Inflammatory macrophage treated with lipopolysaccharide for 1 hour (primary cell): ENCODE data around the gene FGF13.

Experiments used
- DNase-seq, 2 donors: peaks; one replicate each; pipeline ENCODE4 v3.0.0-alpha.2; 2020 to 2022

The FGF13 gene

DNA sequence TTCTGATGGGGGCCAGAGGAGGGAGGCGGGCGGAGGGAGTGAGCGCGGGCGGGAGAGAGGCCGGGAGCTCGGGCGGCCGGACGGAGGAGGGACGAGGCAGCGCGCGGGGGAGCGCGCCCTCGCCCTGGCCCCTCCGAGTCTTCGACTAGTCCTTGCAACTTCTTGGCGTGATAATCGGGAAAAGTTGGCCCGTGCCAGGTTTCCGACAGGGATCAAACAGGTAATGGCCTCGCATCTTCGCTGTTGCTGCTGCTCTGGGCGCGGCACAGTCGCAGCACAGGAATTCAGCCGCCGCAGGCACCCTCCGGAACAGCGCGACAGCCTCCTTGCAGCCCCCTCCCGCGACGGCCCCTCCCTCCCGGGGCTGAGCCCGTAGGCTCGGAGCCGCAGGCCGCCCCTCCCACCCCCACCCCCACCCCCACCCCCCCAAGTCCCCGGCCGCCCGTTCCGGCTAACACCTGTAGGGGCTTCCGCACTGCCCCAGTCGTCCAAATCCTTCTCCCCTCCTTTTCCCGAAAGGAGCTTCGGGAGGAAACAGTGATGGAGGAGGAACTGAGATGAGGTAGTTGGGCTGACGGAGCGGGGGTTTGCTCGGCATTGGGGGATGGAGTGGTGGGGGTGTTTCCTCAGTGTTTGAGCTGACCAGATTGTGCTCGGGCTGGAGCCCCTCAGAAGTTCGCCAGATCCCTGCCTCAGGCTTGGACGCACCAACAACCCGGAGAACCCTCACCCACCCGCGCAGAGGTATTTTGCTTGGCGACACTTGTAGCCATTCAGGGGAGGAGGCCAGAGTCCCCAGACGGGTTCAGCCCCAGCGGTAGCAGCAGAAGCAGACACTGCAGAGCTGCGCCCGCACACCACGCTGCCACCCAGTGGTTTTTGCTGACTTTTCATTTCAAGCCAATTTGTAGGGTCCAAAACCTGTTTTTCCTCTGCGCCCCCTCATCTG, at the start of gene FGF13:
Gene FGF13, minus strand, starts transcription at position 319 of the 949 bp plus-strand sequence. CDS start 714 bp downstream, outside the sequence.
- no peak for DNase-seq

DNA sequence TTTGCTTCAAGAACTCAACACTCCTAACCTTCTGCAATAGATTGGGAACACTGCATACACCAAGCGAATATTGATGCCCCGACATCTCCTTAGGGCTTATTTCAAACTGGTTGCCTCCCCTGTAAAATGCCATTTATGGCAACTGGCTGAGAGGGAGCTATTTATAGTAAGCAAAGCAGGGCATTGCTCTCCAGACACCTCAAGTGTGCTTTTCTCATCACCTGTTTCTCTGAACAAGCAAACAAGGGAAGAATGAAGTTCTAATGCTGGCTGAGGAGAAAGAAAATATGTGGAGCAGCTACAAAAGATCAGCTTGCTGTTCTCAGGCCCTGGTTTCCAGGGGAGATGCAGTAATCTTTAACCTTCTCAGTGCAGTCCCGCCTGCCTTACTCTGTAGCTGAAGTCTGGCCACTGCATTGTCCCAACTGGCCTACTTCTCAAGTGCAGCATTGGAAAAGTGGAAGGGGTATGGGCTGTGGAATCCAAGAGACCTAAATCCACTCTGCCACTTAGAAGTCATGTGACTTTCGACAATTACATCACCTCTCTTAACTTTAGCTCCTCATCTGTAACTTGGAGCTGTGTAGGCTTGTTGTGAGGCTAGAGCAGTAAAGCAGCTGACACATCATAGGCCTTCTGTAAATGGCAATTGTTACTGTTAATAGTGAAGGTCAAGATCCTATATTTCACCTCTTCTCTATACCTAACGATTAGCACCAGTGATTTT, 47.9 kb upstream of the FGF13 start:
- no peak for DNase-seq

DNA sequence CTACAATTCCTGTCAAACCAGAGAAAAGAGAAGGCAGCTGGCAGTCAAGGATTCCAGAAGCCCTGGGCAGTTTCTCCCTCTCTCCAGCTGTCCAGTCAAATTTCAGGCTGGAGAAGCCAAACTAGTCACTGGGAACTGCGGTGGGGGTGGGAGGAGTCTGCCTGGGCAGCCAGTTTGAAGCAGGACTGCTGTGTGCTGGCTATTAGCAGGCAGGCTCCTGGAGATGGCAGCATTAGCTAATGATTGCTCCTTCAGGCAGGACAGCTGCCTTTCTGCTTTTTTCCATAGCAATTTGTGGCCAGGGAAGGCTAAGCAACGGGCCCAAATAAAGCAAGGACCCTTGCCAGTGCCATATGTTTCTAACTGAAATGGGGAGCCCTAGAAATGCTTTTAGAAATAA, 44.7 kb upstream of the FGF13 start:
- no peak for DNase-seq

DNA sequence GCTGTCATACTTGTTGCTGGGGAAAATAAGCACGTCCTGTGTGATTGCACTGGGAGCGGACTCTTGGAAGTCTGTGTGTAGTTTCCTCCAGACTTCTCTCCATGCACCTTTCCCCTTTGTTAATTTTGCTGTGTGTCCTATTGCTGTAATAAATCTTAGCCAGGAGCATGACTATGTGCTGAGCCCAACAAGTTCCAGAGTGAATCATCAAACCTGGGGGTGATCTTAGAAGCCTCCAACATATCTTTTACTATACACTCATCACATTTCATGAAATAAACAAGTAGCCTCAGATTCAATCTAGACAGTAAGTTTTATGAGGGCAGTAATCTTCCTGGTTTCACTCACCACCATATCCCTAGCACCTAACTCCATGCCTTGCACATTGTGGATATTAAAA, 43.3 kb upstream of the FGF13 start:
- no peak for DNase-seq

DNA sequence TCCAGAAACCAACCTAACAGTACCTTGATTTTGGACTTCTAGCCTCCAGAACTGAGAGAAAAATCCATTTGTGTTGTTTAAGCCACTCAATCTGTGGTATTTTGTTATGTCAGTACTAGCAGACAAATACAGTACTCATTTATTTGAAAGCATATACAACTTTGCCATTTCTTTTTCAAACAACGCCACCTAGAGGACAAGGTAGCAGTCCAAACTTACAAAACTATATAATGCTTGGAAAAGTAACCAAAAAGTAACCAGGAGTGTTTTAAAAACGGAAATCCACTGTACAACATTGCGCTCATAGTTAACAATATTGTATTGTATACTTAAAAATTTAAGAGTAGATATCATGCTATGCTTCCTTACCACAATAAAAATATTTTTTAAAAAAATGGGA, 37.0 kb upstream of the FGF13 start:
- DNase-seq = no peak

DNA sequence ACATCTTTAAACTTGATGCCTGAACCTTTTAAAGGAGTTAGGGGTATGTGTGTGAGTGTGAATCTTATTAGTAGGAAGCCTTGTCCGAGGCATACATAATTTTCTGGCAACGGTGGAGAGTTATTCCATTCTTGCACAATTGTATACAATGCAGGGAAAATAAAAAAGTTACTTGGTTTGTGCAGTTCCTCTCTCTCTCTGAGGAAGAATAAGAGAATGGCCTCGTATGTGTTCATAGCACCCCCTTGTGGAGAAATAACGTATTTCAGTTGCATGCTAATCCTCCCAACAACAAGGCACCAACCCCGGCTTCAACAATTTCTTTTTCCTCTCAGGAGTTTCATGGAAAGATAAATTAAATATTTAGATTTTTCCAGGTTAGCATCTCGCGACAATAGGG, 33.7 kb upstream of the FGF13 start:
- DNase-seq = peak; percentile 48 to 78

DNA sequence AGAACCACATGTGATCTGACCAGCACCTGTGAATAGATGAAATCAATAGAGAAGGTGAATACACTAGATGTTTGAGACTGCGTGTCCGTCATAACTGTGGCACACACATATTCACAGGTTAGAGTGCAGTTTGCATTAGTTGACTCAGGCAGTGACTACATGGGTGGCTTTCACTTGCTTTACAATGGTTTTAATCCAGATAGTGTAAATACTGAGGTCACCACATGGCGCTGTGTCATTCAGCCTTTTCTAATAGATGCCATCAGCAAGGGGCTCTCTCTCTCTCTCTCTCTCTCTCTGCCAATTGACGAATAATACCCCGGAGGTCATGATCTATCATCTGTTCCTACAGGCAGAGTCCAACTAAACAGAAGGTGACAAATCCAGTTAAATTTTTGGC, 30.7 kb upstream of the FGF13 start:
- no peak for DNase-seq

DNA sequence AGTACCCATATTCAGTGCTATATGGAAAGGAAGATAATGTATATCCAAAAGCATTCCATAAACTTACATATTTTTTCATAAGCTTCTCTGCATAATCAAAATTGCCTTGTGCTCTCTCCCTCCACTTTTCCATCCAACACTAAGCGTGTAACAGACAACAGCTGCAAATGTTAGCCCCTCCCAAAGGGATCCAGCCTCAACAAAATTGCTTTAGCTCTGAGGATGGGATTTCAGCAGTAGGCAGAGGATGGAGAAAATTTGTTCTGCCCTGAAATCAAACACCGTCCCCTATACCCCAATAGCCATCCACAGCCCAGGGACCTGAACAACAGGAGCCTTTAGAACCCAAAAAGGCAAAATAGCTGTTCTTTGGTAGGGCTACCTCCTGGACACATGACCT, 28.8 kb upstream of the FGF13 start:
- DNase-seq = no peak

DNA sequence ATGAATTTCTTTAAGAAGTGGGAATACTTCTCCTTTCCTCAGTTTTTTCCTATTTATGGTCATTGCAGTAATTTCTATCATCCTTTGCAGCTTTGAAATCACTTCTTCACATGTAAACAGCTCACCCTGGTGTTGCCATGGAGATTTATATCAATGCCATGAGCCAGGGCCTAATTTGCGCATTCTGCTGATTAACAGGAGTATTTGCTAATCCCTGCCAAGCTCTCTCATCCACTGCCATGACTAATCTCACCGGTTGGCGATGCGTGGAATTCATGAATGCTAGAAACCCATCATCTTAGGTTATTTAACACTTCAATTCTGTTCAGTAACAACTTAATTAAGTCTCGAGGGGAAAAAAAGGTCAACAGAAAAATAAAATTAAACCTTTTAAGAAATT, 11.8 kb upstream of the FGF13 start:
- DNase-seq = no peak

DNA sequence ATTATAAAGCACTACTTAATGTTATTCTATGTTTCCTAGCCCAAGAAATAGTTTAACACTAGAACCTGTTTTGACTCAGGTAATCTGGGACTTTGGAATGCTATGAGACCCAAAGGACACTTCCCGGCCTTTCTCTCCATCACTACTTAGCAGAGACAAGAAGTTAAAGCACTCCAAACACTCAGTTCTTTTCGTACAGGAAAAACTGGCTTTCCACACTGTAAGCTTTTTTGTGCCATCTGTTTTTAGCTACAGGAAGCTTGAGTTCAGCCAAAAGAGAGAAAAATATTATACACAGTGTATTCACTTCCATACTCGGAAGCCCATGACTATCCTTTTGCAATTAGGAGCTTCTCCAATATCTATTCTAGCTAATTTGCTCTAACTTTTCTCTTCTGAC, 7.9 kb upstream of the FGF13 start:
- DNase-seq = no peak

DNA sequence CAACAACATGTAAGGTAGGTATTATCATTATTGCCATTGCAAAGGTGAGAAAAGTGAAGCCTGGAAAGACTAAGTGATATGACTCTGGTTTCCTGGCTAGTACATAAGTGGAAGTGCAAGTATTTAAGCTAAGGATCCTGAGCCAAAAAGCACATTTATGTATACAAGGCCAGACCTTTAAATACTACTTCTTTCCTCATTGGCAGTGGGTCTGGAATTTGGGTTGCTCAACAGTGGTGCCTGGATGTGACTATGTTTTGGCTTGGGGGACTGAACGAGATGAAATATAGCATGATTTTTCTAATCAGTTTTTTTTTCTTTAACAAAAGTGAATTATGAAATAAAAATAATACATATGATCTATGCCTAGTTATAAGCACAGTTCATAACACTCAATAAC, 7.4 kb upstream of the FGF13 start:
- DNase-seq = no peak

DNA sequence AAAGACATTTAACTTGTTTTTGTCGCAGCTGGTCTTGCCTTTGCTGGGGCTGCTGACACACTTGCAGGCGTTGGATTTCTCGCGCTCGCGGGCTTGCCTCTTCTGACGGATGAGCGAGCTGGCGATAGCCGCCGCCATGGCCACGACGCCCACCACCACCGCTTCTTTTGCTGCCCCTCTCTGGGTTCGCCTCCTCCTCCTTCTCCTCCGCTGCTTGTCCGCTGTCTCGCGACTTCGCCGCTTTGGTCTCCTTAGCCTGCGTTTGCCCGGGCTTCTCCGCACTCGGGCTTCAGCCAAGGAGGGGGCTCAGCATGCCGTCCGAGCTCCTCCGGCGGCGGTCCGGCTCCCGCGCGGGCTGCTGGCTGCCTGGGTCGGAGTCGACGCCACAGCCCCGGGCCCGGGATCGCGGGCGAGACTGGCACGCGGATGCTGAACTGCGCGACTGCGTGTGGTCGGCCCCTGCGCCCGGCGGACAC, 613 bp downstream of the FGF13 start:
- no peak for DNase-seq

DNA sequence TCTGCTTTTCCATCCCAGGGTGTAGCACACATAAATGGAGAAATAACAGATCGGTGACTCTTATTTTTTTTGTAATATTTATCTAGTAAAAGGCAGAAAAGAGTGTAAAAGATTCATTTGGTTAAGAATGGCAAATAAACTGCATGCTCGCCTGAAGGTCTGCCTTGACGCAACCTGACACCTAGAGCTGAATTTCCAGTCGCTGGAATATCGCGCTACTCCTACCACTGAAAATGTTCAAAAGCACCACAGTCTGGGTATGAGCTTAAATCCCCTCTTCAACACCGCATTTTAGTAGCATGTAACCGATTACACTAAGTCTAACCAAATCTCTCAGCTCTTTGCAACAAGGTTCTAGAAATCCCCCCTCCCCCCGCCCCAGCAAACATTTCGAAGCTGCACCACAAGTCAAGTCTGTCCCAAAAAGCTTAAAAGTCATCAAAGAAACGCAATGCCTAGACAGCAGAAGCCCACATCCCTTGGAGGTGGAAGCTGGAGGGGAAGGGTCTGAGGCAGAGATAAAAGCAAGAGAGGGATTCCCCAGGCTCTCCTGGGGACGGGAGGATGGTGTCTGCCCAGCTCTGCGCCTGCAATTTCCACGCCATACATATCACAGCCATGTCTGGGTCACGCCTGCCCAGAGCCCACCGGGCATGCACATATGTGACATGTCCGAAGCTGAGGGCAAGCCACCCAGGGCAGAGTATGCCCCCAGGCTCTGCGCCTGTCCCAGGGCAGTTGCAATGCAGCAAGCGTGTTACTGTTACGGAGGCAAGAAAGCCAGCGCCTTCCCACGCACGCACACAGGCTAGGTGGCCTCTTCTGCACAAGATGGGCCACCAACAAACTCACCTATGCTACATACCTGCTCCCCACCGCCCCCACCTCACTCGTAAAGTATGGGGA, 1.4 kb downstream of the FGF13 start:
- DNase-seq = no peak

DNA sequence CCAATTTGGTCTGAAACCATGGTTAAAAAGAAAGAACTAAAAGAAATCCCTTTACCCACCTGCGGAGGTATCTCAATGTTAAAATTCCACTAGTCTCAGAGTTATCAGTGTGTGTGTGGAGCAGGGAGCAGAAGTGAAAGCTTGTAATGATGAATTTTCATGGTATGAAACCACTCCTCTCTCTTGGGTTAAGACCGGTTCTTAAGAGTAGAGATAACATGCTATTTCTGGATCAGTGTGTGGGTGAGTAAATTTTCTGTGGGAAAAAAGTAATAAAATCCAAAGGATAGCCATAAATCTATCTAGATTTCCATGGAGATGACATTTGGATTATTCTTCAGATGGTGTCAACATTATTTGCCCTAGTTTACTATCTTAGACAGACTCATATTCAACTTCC, 3.2 kb downstream of the FGF13 start:
- DNase-seq = no peak

DNA sequence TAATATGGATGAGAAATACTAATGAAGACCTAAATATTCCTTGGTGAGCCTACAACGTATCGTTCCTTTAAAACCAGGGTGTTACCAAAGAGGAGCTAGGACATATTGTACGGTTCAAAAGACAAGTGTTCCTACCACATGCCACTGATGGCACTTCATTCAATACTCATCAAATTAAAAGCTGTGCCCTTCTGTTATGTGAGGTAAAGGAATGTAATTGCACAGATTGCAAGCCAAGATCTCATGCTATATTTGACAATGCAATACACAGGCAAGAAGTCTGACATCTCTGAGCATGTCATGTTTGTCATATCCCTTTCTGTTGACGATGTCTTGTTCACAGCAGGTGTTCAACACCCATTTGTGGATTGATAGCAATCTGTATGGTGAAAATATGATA, 6.9 kb downstream of the FGF13 start:
- DNase-seq = no peak

DNA sequence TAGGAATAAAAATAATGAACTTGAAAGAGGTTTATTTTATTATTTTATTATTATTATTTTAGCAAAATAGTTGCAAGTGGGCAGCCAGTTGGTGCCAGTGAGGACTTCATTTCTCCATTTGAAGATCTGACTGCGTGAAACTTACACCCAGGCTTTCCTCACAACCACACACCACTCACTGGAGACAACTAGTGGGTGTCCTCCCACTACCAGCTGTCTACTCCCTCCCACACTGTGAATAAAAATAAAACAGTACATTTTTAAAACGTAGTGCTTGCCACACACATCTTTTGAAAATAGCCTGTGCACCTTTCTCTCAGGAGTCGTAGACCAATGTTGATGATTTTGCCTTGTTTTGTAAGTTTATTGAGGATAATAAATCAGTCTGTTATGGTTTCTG, 7.4 kb downstream of the FGF13 start:
- DNase-seq = no peak

DNA sequence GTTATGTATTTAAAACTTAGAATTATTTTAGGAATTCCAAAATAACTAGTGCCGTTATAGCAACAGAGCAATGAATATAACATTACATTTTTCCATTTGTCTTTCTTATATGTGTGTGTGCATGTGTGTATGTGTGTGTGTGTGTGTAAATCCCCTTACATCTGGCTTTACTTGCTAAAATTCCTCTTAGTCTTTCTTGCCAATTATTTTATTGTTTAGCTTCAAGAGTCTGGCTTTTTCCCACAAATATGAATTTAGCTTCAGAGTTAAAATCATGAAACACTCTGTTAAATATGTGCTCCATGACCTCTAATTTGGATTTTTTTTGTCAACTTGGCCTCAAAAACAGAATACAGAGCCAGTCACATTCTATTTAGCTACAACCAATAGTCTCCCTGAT, 18.9 kb downstream of the FGF13 start:
- DNase-seq = no peak

DNA sequence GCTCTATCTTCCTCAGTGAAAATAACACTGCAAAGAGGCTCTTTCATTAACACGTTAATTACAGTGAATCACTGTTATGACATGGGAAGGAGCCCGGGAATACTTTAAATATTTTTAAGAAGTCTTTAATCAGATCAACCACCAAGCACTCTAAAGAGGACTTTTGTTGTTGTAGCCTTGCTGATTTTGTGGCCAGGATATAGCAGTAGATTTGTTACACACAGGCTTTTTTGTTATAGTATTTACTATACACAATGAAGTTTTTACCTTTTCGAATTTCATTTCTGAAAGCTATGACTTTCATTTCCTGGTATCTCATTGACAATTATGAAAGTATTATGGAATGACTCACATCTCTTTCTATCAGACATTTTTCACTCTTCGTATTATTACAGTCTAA, 20.3 kb downstream of the FGF13 start:
- no peak for DNase-seq

DNA sequence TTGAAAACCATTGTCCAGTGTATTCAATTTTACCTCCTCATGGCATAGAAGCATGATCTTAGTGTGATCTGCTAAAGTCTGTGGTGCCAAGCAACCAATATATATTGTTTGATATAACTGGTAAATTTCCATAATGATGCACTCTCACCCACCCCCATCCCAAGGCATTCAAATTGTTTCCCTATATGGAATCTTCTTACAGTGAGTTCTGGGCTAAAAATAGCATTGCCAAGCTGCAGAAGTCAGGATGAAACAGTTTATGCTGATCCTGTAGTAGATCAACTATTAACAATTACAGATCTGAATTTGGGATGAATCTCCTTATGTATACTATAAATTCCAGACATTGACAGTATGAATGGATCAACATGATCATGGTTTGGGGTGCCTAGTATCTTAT, 20.9 kb downstream of the FGF13 start:
- DNase-seq = no peak

DNA sequence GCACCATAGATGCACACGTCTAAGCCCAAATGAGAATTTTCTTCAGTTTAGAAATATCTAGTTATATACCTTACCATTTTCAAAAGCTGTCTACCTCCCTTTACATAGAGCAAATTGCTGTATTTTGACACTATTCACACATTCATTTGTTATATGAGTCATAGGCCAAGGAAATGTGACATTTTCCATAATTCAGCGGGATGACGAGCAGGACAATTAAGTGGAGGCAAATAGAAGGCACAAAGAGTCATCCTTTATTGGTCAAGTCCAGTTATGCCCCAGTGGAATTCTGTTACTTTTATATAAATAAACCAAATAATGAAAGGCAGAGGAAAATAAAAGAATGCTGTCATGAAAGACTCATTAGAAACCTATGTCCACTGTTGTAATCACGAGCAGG, 27.9 kb downstream of the FGF13 start:
- DNase-seq = no peak

DNA sequence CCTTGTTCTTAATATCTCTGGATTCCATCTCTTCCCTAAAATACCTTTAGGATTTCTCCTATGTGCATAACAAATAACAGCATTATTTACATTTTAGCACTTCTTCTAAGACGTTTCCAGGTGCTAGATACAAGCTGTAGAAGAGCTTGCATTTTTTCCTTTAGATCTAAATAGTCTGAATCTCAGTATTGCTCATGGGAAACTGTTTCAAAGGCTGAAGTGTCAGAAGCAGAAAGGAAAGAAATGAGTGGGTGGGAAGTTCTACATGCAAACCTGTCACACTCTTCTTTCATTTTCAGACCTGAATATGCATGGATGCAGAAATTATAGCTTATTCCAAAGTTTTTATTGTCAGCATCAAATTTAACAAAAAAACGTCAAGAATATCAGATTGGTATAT, 41.8 kb downstream of the FGF13 start:
- no peak for DNase-seq

DNA sequence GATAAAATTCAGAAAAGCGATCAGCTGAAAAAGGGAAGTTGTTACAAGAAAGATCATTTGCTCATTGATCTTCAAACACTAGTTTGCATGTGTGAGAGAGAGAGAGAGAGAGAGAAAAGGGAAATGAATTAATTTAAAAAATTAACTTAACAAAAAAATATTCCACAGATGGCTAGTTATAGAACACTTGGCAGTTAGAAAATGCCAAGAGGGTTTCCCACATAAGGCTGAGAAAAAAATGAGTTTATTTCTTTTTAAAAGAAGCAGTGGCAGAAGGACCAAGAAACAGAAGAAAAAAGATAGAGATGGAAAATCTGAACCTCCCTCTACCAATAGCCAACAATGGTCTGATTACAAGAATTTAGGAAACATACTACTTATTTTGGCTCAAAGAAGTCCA, 47.1 kb downstream of the FGF13 start:
- DNase-seq = no peak

DNA sequence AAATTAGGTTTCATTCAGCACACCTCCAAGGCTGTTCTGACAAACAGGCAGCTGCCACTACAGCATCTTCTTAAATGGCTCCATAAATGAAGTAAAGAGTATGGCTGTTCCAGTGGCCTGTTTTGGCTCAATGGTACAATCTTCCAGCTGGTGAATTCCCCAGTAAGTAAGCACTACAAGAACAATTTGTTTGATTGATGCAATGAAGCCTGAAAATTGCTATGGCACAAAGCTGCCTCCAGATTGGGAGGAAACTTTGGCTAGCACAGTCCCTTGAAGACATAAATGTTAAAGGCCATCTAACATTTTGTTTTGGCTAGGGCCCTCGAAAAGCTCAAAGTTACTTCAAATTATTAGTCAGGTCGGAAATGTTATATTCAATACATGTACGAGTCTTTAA, 47.5 kb downstream of the FGF13 start:
- DNase-seq = no peak
